Sigmoid colon (tissue), 4 donors: Measurements from ENCODE around the gene MINK1.

Experiments used
- EP300 ChIP-seq, 4 donors: sonication (generic); formaldehyde crosslinking; IDR thresholded peaks; one replicate each; pipeline ENCODE4 v1.6.1; 2017; ENCODE audit warnings: antibody characterized with exemption in 4 of 4
- POLR2AphosphoS5 ChIP-seq, 4 donors: sonication (generic); formaldehyde crosslinking; IDR thresholded peaks; one replicate each; pipeline ENCODE4 v1.6.1; 2017; ENCODE audit warnings: antibody characterized with exemption in 4 of 4
- TF ChIP-seq, protein P1 (sequence below), 4 experiments: fragments of 450-650 bp in 3 of 4; fragments of 200-600 bp in 1 of 4; IDR thresholded peaks; one replicate each; pipeline ENCODE4 v1.5.1; 2016 to 2019; ENCODE audit warnings: antibody characterized with exemption in 4 of 4, mild to moderate bottlenecking in 3 of 4, moderate library complexity in 2 of 4

DNA sequence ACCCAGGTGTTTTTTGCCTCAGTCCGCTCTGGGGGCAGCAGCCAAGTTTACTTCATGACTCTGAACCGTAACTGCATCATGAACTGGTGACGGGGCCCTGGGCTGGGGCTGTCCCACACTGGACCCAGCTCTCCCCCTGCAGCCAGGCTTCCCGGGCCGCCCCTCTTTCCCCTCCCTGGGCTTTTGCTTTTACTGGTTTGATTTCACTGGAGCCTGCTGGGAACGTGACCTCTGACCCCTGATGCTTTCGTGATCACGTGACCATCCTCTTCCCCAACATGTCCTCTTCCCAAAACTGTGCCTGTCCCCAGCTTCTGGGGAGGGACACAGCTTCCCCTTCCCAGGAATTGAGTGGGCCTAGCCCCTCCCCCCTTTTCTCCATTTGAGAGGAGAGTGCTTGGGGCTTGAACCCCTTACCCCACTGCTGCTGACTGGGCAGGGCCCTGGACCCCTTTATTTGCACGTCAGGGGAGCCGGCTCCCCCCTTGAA lies 64.1 kb downstream of the MINK1 start:
- no peak for TF ChIP-seq EP300 (IDR thresholded peaks at IDR 0.05)
- no peak for TF ChIP-seq POLR2AphosphoS5 (IDR thresholded peaks at IDR 0.05)
- TF ChIP-seq, protein P1, sequence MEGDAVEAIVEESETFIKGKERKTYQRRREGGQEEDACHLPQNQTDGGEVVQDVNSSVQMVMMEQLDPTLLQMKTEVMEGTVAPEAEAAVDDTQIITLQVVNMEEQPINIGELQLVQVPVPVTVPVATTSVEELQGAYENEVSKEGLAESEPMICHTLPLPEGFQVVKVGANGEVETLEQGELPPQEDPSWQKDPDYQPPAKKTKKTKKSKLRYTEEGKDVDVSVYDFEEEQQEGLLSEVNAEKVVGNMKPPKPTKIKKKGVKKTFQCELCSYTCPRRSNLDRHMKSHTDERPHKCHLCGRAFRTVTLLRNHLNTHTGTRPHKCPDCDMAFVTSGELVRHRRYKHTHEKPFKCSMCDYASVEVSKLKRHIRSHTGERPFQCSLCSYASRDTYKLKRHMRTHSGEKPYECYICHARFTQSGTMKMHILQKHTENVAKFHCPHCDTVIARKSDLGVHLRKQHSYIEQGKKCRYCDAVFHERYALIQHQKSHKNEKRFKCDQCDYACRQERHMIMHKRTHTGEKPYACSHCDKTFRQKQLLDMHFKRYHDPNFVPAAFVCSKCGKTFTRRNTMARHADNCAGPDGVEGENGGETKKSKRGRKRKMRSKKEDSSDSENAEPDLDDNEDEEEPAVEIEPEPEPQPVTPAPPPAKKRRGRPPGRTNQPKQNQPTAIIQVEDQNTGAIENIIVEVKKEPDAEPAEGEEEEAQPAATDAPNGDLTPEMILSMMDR (IDR thresholded peaks at IDR 0.05), result no peak
